ENCODE measurements around the gene RASAL2.

GRCh38 chr1:178275553-178275952 is 181.6 kb downstream of the RASAL2 start:
- TF ChIP-seq POLR2A (IDR thresholded peaks at IDR 0.05; ENCODE audit: low read length) (no peak), NFE2L2 (conservative IDR thresholded peaks at IDR 0.05; ENCODE audit: low read length) (no peak), ELK1 (IDR thresholded peaks at IDR 0.05; ENCODE audit: low read depth, low read length) (no peak), CTCF (IDR thresholded peaks at IDR 0.05) (no peak), RAD21 (conservative IDR thresholded peaks at IDR 0.05 in 1 of 2, IDR thresholded peaks at IDR 0.05 in 1 of 2) (no peak), HDAC2 (IDR thresholded peaks at IDR 0.05) (no peak), MAX (IDR thresholded peaks at IDR 0.05) (no peak), HOXB13 (CRISPR knock-in tag; IDR thresholded peaks at IDR 0.05; ENCODE audit: low read depth) (no peak), SMC3 (IDR thresholded peaks at IDR 0.05) (no peak), RCOR1 (IDR thresholded peaks at IDR 0.05; ENCODE audit: low read depth, low read length) (no peak), CHD2 (IDR thresholded peaks at IDR 0.05; ENCODE audit: low read length, partially characterized antibody) (no peak), E2F6 (IDR thresholded peaks at IDR 0.05; ENCODE audit: borderline replicate concordance, low read depth) (no peak), CEBPB (IDR thresholded peaks at IDR 0.05) (no peak)

Measured in A549 (cell line).